H9 (cell line): ENCODE data around the gene EDIL3. TPM values are rescaled to one million over a fixed set of nuclear protein-coding genes. Genes with fewer than 3 reads are reported as not detected.

Experiments used
- DNase-seq: peaks from one replicate; pipeline ENCODE4 v3.0.0-alpha.2; 2017
- H2AFZ ChIP-seq: one replicate; pipeline ENCODE4 v1.6.1; 2013; ENCODE audit warnings: mild to moderate bottlenecking, low read length, control low read depth, moderate library complexity
- H2AK5ac ChIP-seq: 2 replicates; pipeline ENCODE4 v1.6.1; 2013; ENCODE audit warnings: low read length, control low read depth, mixed read lengths; ENCODE audit not compliant: insufficient read length
- H2BK120ac ChIP-seq: one replicate; pipeline ENCODE4 v1.6.1; 2013; ENCODE audit warnings: low read depth, mild to moderate bottlenecking, low read length, control low read depth, inconsistent platforms; ENCODE audit not compliant: poor library complexity, severe bottlenecking
- H2BK12ac ChIP-seq: 2 replicates; pipeline ENCODE4 v1.6.1; 2013; ENCODE audit warnings: low read length, control low read depth, mixed read lengths, low read depth; ENCODE audit not compliant: insufficient read length
- H2BK15ac ChIP-seq: 2 replicates; pipeline ENCODE4 v1.6.1; 2013; ENCODE audit warnings: low read depth, low read length, control low read depth
- H2BK20ac ChIP-seq: one replicate; pipeline ENCODE4 v1.6.1; 2013; ENCODE audit warnings: low read depth, mild to moderate bottlenecking, low read length, control low read depth, inconsistent platforms; ENCODE audit not compliant: poor library complexity, severe bottlenecking
- H2BK5ac ChIP-seq: 2 replicates; pipeline ENCODE4 v1.6.1; 2013; ENCODE audit warnings: low read length, control low read depth, mixed read lengths; ENCODE audit not compliant: insufficient read length
- H3K14ac ChIP-seq: 2 replicates; pipeline ENCODE4 v1.6.1; 2013; ENCODE audit warnings: low read length, control low read depth; ENCODE audit not compliant: insufficient read depth
- H3K18ac ChIP-seq: 2 replicates; pipeline ENCODE4 v1.6.1; 2013; ENCODE audit warnings: low read depth, mild to moderate bottlenecking, mixed read lengths, low read length, control low read depth; ENCODE audit not compliant: insufficient read length
- H3K23ac ChIP-seq: 2 replicates; pipeline ENCODE4 v1.6.1; 2013; ENCODE audit warnings: low read length, control low read depth, mixed read lengths, low read depth; ENCODE audit not compliant: insufficient read length
- H3K23me2 ChIP-seq: 2 replicates; pipeline ENCODE4 v1.6.1; 2013; ENCODE audit warnings: low read depth, mild to moderate bottlenecking, mixed read lengths, low read length, control low read depth; ENCODE audit not compliant: insufficient read length, poor library complexity, severe bottlenecking
- H3K27ac ChIP-seq: 2 replicates; pipeline ENCODE4 v1.5.1; 2013; ENCODE audit warnings: low read length, control low read depth, mixed read lengths, low read depth; ENCODE audit not compliant: insufficient read length
- H3K27me3 ChIP-seq: 2 replicates; pipeline ENCODE4 v1.6.1; 2013; ENCODE audit warnings: low read length, control low read depth, inconsistent platforms; ENCODE audit not compliant: insufficient read depth
- H3K4ac ChIP-seq: 2 replicates; pipeline ENCODE4 v1.6.1; 2013; ENCODE audit warnings: low read depth, mild to moderate bottlenecking, control low read depth, inconsistent platforms, low read length, moderate library complexity
- H3K4me1 ChIP-seq: 2 replicates; pipeline ENCODE4 v1.6.1; 2013; ENCODE audit warnings: low read length, control low read depth, inconsistent platforms; ENCODE audit not compliant: insufficient read depth
- H3K4me2 ChIP-seq: 2 replicates; pipeline ENCODE4 v1.6.1; 2013; ENCODE audit warnings: low read length, control low read depth, mixed read lengths; ENCODE audit not compliant: insufficient read length, insufficient read depth
- H3K56ac ChIP-seq: 2 replicates; pipeline ENCODE4 v1.6.1; 2013; ENCODE audit warnings: low read depth, mild to moderate bottlenecking, mixed read lengths, low read length, control low read depth; ENCODE audit not compliant: insufficient read length
- H3K79me1 ChIP-seq: 2 replicates; pipeline ENCODE4 v1.6.1; 2013; ENCODE audit warnings: low read depth, mild to moderate bottlenecking, moderate library complexity, low read length, control low read depth, inconsistent platforms; ENCODE audit not compliant: insufficient read depth, poor library complexity, severe bottlenecking
- H3K79me2 ChIP-seq: 2 replicates; pipeline ENCODE4 v1.6.1; 2013; ENCODE audit warnings: low read length, control low read depth, inconsistent platforms; ENCODE audit not compliant: insufficient read depth
- H3K9ac ChIP-seq: 2 replicates; pipeline ENCODE4 v1.6.1; 2013; ENCODE audit warnings: low read length, control low read depth, mixed read lengths; ENCODE audit not compliant: insufficient read length; ENCODE audit errors: extremely low read depth
- H3K9me3 ChIP-seq: one replicate; pipeline ENCODE4 v1.6.1; 2013; ENCODE audit warnings: low read depth, low read length, inconsistent platforms; ENCODE audit not compliant: control insufficient read depth
- H3T11ph ChIP-seq: one replicate; pipeline ENCODE4 v1.6.1; 2013; ENCODE audit warnings: mild to moderate bottlenecking, low read length, control low read depth, inconsistent platforms
- H4K20me1 ChIP-seq: one replicate; pipeline ENCODE4 v1.6.1; 2013; ENCODE audit not compliant: control insufficient read depth, insufficient read length, insufficient read depth
- H4K5ac ChIP-seq: 2 replicates; pipeline ENCODE4 v1.6.1; 2013; ENCODE audit warnings: low read depth, mild to moderate bottlenecking, mixed read lengths, low read length, control low read depth; ENCODE audit not compliant: insufficient read length
- H4K8ac ChIP-seq: replicated peaks from 2 replicates; pipeline ENCODE4 v1.6.1; 2013; ENCODE audit warnings: low read length, control low read depth, mixed read lengths, low read depth; ENCODE audit not compliant: insufficient read length
- H4K91ac ChIP-seq: 2 replicates; pipeline ENCODE4 v1.6.1; 2013; ENCODE audit warnings: low read depth, mild to moderate bottlenecking, moderate library complexity, mixed read lengths, low read length, control low read depth; ENCODE audit not compliant: insufficient read length
- H3K27ac Mint-ChIP-seq, 3 experiments: 2 replicates in 2 of 3; 3 replicates in 1 of 3; pipeline ENCODE4 v1.8.0; 2020 to 2021; ENCODE audit warnings: mixed read lengths in 3 of 3, mild to moderate bottlenecking in 1 of 3, moderate library complexity in 1 of 3
- H3K27me3 Mint-ChIP-seq: 2 replicates; pipeline ENCODE4 v1.8.0; 2021; ENCODE audit warnings: low read depth, mild to moderate bottlenecking, moderate library complexity, mixed read lengths
- H3K36me3 Mint-ChIP-seq, 3 experiments: 2 replicates in 2 of 3; 3 replicates in 1 of 3; pipeline ENCODE4 v1.8.0; 2020 to 2021; ENCODE audit warnings: low read depth in 3 of 3, mixed read lengths in 3 of 3; ENCODE audit not compliant: insufficient read depth in 1 of 3
- H3K4me1 Mint-ChIP-seq, 2 experiments: 2 replicates each; pipeline ENCODE4 v1.8.0; 2020; ENCODE audit warnings: mixed read lengths in 2 of 2
- H3K4me3 Mint-ChIP-seq, 2 experiments: 2 replicates in 1 of 2; 3 replicates in 1 of 2; pipeline ENCODE4 v1.8.0; 2020 to 2021; ENCODE audit warnings: mild to moderate bottlenecking in 2 of 2, mixed read lengths in 2 of 2, moderate library complexity in 1 of 2
- H3K9me3 Mint-ChIP-seq, 2 experiments: 2 replicates in 1 of 2; 3 replicates in 1 of 2; pipeline ENCODE4 v1.8.0; 2020; ENCODE audit warnings: mild to moderate bottlenecking in 2 of 2, mixed read lengths in 2 of 2, moderate library complexity in 1 of 2
- CTCF ChIP-seq: fragments of 200-600 bp; sonication (generic); conservative IDR thresholded peaks from 3 replicates; pipeline ENCODE4 v1.8.0; 2021; ENCODE audit warnings: antibody characterized with exemption, mild to moderate bottlenecking
- WGBS: extraction: QIAGEN DNeasy Blood & Tissue Kit; methylation state at CpG from one replicate; pipeline ENCODE4 v1.1.7; 2013; ENCODE audit warnings: missing lambda C conversion rate, low lambda C conversion rate, mixed read lengths; ENCODE audit not compliant: insufficient read length; ENCODE audit errors: extremely low coverage; 5-methylcytosine and 5-hydroxymethylcytosine counted together
- total RNA-seq: library from RNA; stranded (reverse); gene quantifications from 2 replicates; pipeline ENCODE4 v1.2.1, GENCODE V29; 2021

The EDIL3 gene
- total RNA-seq, 1 experiment from 2014 or later: 61.9 TPM

DNA sequence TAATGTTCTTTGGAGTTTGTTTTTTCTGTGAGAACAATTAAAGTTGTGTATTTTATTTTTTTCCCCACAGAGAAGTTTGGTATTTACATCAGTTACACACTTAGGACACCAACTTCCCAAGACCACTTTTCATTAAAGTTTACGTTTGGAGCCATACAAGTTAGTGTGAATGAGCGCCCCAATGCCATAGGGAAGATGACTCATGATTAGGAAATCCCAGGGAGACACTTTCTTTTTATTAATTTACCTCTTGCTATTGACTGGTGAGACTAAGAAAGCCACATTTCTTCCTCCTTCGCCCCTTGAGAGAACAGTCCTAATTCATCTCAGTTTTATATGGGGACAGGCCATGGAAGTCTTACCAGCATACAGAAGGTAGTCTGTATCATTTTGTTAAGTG, 57.1 kb downstream of the EDIL3 start:
- Histone ChIP-seq H3K23me2 (no peaks in the 10 kb centered on the region), H2BK15ac (no peak overlapping the region), H4K8ac (no peak overlapping the region), H3K9ac (no peak overlapping the region), H2BK20ac (no peak overlapping the region), H2BK12ac (no peak overlapping the region), H3K79me2 (no peaks in the 10 kb centered on the region; the same call in 1 of the 2 replicates), H3K4me2 (no peak overlapping the region), H3K9me3 (no peaks in the 10 kb centered on the region), H4K20me1 (no peaks in the 10 kb centered on the region), H3K27me3 (no peaks in the 10 kb centered on the region), H3T11ph (no peak overlapping the region), H3K27ac (no peak overlapping the region), H4K91ac (no peak overlapping the region), H3K79me1 (no peaks in the 10 kb centered on the region), H4K5ac (no peak overlapping the region), H3K18ac (no peak overlapping the region), H2BK120ac (no peak overlapping the region), H3K4me1 (no peaks in the 10 kb centered on the region), H2AFZ (no peak overlapping the region), H2AK5ac (no peak overlapping the region), H3K14ac (no peak overlapping the region), H3K23ac (no peak overlapping the region), H3K4ac (no peak overlapping the region), H2BK5ac (no peak overlapping the region), H3K56ac (no peak overlapping the region)
- peaks cover 3 to 12% of the 10 kb centered on the region in 2 experiments; a peak in 4 of 5 replicates for H3K9me3 Mint-ChIP-seq
- H3K36me3 Mint-ChIP-seq: peaks cover 3 to 16% (median 10%) of the 10 kb centered on the region in 3 experiments
- TF ChIP-seq CTCF: no peak
- whole genome bisulfite sequencing: no CpG with 5 or more reads among the region's 3 CpGs
- no peaks in the 10 kb centered on the region for H3K27me3 Mint-ChIP-seq
- DNase-seq: no peak
- peaks cover 0 to 8% of the 10 kb centered on the region in 2 experiments; a peak in 2 of 4 replicates for H3K4me1 Mint-ChIP-seq
- no peak overlapping the region for H3K27ac Mint-ChIP-seq
- no peak overlapping the region for H3K4me3 Mint-ChIP-seq
